Astrocyte (in vitro differentiated cells and primary cell): ENCODE results near the gene CNTN2.

Source experiments
- EZH2 ChIP-seq: IDR thresholded peaks from 2 replicates; pipeline ENCODE4 v1.6.1; 2012; ENCODE audit warnings: mild to moderate bottlenecking, low read length, inconsistent platforms; ENCODE audit not compliant: insufficient read depth
- TF ChIP-seq, protein P1 (sequence below): IDR thresholded peaks from 2 replicates; pipeline ENCODE4 v1.5.1; 2011; ENCODE audit warnings: low read depth, mild to moderate bottlenecking, inconsistent platforms, low read length, moderate library complexity; ENCODE audit not compliant: insufficient read depth

DNA sequence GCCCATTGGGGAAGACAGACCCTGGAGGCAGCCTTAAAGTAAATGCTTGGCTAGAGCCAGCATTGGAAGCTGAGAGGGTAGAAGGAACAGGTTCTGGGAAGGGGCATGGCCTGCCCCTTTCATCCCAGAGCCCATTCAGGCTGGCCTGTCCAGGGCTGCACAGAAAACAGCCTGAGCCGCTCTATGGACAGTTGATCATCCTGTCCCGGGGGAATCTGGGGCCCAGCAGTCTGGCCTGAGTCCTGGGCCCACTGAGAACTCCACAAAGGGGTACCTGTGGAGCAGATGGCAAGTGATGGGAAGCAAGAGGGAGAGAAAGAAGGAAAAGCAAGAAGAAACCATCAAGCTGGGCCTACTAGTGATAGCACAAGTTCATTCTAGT lies 28.0 kb downstream of the CNTN2 start:
- TF ChIP-seq, protein P1, sequence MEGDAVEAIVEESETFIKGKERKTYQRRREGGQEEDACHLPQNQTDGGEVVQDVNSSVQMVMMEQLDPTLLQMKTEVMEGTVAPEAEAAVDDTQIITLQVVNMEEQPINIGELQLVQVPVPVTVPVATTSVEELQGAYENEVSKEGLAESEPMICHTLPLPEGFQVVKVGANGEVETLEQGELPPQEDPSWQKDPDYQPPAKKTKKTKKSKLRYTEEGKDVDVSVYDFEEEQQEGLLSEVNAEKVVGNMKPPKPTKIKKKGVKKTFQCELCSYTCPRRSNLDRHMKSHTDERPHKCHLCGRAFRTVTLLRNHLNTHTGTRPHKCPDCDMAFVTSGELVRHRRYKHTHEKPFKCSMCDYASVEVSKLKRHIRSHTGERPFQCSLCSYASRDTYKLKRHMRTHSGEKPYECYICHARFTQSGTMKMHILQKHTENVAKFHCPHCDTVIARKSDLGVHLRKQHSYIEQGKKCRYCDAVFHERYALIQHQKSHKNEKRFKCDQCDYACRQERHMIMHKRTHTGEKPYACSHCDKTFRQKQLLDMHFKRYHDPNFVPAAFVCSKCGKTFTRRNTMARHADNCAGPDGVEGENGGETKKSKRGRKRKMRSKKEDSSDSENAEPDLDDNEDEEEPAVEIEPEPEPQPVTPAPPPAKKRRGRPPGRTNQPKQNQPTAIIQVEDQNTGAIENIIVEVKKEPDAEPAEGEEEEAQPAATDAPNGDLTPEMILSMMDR = no peak
- no peak for TF ChIP-seq EZH2
